Measurements from ENCODE around the gene ZNF785.

ZNF785 gene

DNA sequence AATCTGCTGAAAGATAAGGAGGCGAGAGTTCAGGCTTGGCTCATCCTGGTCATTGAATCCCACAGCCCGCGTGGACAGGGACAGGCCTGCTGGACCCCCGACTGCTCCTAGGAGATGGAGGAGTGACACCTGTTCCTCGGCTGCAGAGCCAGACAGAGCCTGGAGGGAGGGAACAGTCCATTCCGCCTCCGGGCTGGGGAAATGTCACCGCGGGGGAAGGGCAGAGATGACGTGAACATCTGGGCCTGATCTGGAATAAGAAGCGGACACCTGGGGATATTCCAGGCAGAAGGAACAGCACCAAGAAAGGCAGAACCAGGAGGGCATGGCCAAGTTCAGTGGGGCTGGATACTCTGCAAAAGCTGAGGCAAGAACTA, 52.4 kb downstream of the ZNF785 start:
- no peak for DNase-seq (ENCODE audit: extremely low read depth, low read depth)
- TF ChIP-seq, protein P1, sequence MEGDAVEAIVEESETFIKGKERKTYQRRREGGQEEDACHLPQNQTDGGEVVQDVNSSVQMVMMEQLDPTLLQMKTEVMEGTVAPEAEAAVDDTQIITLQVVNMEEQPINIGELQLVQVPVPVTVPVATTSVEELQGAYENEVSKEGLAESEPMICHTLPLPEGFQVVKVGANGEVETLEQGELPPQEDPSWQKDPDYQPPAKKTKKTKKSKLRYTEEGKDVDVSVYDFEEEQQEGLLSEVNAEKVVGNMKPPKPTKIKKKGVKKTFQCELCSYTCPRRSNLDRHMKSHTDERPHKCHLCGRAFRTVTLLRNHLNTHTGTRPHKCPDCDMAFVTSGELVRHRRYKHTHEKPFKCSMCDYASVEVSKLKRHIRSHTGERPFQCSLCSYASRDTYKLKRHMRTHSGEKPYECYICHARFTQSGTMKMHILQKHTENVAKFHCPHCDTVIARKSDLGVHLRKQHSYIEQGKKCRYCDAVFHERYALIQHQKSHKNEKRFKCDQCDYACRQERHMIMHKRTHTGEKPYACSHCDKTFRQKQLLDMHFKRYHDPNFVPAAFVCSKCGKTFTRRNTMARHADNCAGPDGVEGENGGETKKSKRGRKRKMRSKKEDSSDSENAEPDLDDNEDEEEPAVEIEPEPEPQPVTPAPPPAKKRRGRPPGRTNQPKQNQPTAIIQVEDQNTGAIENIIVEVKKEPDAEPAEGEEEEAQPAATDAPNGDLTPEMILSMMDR (IDR thresholded peaks at IDR 0.05; ENCODE audit: low read depth, low read length, missing control alignments): no peak

DNA sequence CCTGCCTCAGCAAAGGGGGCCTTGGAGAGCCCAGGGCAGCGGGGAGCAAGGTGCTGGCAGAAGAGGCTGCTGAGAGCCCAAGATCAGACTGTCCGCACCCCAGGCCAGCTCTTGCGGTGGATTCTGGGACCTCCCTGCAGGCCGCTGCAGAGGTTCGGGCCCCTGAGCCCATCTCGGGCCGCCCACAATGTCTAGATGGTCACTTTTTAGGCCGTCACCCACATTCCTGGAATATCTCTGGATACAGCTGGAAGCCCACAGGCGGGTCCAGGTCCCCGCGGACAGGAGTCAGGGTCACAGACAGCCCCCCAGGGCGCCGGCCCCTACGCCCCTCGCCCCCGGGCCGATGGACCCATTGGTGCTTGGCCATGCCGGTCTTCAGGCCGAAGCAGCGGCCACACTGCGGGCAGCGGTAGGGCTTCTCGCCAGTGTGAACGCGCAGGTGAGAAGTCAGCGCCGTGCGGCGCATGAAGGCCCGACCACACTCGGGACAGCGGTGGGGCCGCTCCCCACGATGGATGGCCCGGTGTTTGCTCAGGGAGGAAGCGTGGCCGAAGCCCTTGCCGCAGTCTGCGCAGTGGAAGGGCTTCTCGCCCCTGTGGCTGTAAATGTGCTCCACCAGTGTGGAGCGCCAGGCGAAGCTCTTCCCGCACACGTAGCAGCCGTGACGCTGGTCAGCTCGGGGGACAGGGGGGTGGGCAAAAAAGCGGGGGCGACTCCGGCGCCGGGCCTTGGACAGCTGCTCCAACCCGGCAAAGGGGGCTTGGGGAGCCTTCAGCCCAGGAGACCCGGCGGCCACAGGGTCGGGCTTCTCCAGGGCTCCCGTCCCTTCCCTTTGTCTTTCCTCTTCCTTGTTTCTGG, 53.0 kb downstream of the ZNF785 start:
- no peak overlapping the region for H3K4me3 ChIP-seq (replicated peaks; ENCODE audit: low read depth, low read length)
- TF ChIP-seq, protein P1 (IDR thresholded peaks at IDR 0.05; ENCODE audit: low read depth, low read length, missing control alignments): no peak
- no peak for DNase-seq (ENCODE audit: extremely low read depth, low read depth)

More for the DNA sequence above, 52.4 kb downstream of the ZNF785 start:
- H3K4me3 ChIP-seq (replicated peaks; ENCODE audit: low read depth, low read length): no peak overlapping the region

All from HFF-Myc (cell line).